Right lobe of liver (tissue), 4 donors: ENCODE measurements around the gene CIDEC.

Experiments used
- POLR2A ChIP-seq: fragments of 450-650 bp; IDR thresholded peaks from one replicate; pipeline ENCODE4 v1.6.1; 2017; ENCODE audit warnings: antibody characterized with exemption, mild to moderate bottlenecking
- TF ChIP-seq, protein P1 (sequence below), 4 donors: fragments of 200-600 bp in 3 of 4; fragments of 450-650 bp in 1 of 4; IDR thresholded peaks; one replicate each; pipeline versions ENCODE4 v1.5.1 to v1.8.0; 2016 to 2022; ENCODE audit warnings: antibody characterized with exemption in 4 of 4, mild to moderate bottlenecking in 2 of 4
- donor health status: DM: no; HTN: no; CAD: no.
- donor health status: DM: no; HTN: no; CAD: no.
- donor health status: DM: no; HTN: yes; CAD: no.

DNA sequence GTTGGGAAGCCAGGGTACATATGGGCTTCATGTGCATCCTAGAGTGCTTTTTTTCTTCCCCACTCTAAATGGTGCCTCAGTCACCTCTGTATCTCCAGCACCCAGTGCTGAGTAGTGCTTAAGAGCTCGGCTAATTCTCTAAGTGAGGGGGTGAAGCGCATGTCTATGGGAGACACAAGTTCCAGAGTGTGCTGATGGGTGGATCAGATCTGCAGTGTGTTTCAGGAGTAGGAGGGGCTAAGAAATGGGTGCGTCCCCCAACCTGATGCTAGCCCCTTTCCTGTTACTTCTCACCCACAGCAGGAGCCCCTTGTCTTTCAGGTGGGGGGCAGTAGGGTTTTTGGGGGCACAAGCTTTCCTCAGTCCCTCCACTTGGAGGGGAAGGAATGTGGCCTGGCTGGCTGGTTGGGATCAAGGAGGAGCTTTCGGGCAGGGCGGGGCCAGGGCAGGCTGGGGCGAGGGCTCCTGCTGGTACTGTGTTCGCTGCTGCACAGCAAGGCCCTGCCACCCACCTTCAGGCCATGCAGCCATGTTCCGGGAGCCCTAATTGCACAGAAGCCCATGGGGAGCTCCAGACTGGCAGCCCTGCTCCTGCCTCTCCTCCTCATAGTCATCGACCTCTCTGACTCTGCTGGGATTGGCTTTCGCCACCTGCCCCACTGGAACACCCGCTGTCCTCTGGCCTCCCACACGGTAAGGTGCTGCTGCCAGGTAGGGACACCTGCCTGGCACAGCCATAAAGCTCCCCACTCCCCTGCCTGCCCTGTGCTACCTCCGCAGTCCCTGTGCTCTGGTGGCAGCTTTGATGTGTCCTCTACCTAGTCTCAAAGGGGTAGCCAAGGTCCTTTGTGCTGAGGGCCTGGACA lies 22.6 kb upstream of the CIDEC start, which contains the start of gene IL17RE:
- TF ChIP-seq, protein P1, sequence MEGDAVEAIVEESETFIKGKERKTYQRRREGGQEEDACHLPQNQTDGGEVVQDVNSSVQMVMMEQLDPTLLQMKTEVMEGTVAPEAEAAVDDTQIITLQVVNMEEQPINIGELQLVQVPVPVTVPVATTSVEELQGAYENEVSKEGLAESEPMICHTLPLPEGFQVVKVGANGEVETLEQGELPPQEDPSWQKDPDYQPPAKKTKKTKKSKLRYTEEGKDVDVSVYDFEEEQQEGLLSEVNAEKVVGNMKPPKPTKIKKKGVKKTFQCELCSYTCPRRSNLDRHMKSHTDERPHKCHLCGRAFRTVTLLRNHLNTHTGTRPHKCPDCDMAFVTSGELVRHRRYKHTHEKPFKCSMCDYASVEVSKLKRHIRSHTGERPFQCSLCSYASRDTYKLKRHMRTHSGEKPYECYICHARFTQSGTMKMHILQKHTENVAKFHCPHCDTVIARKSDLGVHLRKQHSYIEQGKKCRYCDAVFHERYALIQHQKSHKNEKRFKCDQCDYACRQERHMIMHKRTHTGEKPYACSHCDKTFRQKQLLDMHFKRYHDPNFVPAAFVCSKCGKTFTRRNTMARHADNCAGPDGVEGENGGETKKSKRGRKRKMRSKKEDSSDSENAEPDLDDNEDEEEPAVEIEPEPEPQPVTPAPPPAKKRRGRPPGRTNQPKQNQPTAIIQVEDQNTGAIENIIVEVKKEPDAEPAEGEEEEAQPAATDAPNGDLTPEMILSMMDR (IDR thresholded peaks at IDR 0.05): no peak
- TF ChIP-seq POLR2A: no peak
